DND-41 (cell line): ENCODE data around the gene FAM163B.

Experiments used
- ATAC-seq: fragments of 200-7000 bp; cut with Tn5 transposase; 3 replicates; pipeline ENCODE4 v1.9.1; 2021; ENCODE audit warnings: low read depth; ENCODE audit not compliant: insufficient read depth
- DNase-seq: peaks from one replicate; pipeline ENCODE4 v3.0.0-alpha.2; 2020
- H2AFZ ChIP-seq: 2 replicates; pipeline ENCODE4 v1.6.0; 2012; ENCODE audit warnings: low read depth, low read length
- H3K27ac ChIP-seq: 2 replicates; pipeline ENCODE4 v1.5.1; 2012; ENCODE audit warnings: low read length, inconsistent platforms
- H3K27me3 ChIP-seq: fragments of 200-600 bp; sonication (generic); 2 replicates; pipeline ENCODE4 v1.6.0; 2012; ENCODE audit warnings: low read length, mild to moderate bottlenecking, inconsistent platforms; ENCODE audit not compliant: insufficient read depth, poor library complexity
- H3K36me3 ChIP-seq: 2 replicates; pipeline ENCODE4 v1.5.1; 2012; ENCODE audit warnings: low read length, inconsistent platforms; ENCODE audit not compliant: insufficient read depth
- H3K4me1 ChIP-seq: 2 replicates; pipeline ENCODE4 v1.5.1; 2012; ENCODE audit warnings: mild to moderate bottlenecking, low read length; ENCODE audit not compliant: insufficient read depth
- H3K4me2 ChIP-seq: 2 replicates; pipeline ENCODE4 v1.6.0; 2012; ENCODE audit warnings: mild to moderate bottlenecking, moderate library complexity, low read length, inconsistent platforms; ENCODE audit not compliant: insufficient read depth
- H3K4me3 ChIP-seq, 2 experiments: fragments of 200-600 bp in 1 of 2; shearing (Covaris generic) in 1 of 2; 2 replicates each; pipeline ENCODE4 v1.5.1; 2012 to 2016; ENCODE audit warnings: inconsistent platforms in 2 of 2, low read length in 2 of 2, mild to moderate bottlenecking in 2 of 2, low read depth in 1 of 2, moderate library complexity in 1 of 2
- H3K79me2 ChIP-seq: 2 replicates; pipeline ENCODE4 v1.6.0; 2012; ENCODE audit warnings: low read length, inconsistent platforms; ENCODE audit not compliant: insufficient read depth
- H3K9ac ChIP-seq: 2 replicates; pipeline ENCODE4 v1.6.0; 2012; ENCODE audit warnings: low read depth, mild to moderate bottlenecking, inconsistent platforms, low read length, moderate library complexity
- H3K9me3 ChIP-seq: 2 replicates; pipeline ENCODE4 v1.5.1; 2012; ENCODE audit warnings: low read length, moderate library complexity, mild to moderate bottlenecking, inconsistent platforms; ENCODE audit not compliant: insufficient read depth, severe bottlenecking
- H4K20me1 ChIP-seq: 2 replicates; pipeline ENCODE4 v1.6.0; 2012; ENCODE audit warnings: low read length; ENCODE audit not compliant: insufficient read depth
- EZH2 ChIP-seq: IDR thresholded peaks from 3 replicates; pipeline ENCODE4 v1.6.1; 2012; ENCODE audit warnings: borderline replicate concordance, low read depth, mild to moderate bottlenecking, moderate library complexity, low read length, inconsistent platforms; ENCODE audit not compliant: severe bottlenecking
- TF ChIP-seq, protein P1 (sequence below): IDR thresholded peaks from 2 replicates; pipeline ENCODE4 v1.5.1; 2012; ENCODE audit warnings: borderline replicate concordance, low read length, moderate library complexity, mild to moderate bottlenecking; ENCODE audit not compliant: poor library complexity, severe bottlenecking; ENCODE audit errors: extremely low read depth

FAM163B gene

GRCh38 chr9:133601746-133602145, 7.4 kb downstream of the FAM163B start:
- Histone ChIP-seq H3K4me1 (no peaks in the 10 kb centered on the region), H3K36me3 (no peaks in the 10 kb centered on the region), H2AFZ (no peak overlapping the region), H3K79me2 (no peaks in the 10 kb centered on the region), H4K20me1 (no peaks in the 10 kb centered on the region), H3K9ac (no peak overlapping the region), H3K27me3 (no peaks in the 10 kb centered on the region), H3K9me3 (peaks cover 13% of the 10 kb centered on the region), H3K4me2 (no peak overlapping the region), H3K27ac (no peak overlapping the region), H3K4me3 (no peak overlapping the region)
- TF ChIP-seq, protein P1, sequence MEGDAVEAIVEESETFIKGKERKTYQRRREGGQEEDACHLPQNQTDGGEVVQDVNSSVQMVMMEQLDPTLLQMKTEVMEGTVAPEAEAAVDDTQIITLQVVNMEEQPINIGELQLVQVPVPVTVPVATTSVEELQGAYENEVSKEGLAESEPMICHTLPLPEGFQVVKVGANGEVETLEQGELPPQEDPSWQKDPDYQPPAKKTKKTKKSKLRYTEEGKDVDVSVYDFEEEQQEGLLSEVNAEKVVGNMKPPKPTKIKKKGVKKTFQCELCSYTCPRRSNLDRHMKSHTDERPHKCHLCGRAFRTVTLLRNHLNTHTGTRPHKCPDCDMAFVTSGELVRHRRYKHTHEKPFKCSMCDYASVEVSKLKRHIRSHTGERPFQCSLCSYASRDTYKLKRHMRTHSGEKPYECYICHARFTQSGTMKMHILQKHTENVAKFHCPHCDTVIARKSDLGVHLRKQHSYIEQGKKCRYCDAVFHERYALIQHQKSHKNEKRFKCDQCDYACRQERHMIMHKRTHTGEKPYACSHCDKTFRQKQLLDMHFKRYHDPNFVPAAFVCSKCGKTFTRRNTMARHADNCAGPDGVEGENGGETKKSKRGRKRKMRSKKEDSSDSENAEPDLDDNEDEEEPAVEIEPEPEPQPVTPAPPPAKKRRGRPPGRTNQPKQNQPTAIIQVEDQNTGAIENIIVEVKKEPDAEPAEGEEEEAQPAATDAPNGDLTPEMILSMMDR = no peak
- ATAC-seq (no peak), DNase-seq (no peak)

DNA sequence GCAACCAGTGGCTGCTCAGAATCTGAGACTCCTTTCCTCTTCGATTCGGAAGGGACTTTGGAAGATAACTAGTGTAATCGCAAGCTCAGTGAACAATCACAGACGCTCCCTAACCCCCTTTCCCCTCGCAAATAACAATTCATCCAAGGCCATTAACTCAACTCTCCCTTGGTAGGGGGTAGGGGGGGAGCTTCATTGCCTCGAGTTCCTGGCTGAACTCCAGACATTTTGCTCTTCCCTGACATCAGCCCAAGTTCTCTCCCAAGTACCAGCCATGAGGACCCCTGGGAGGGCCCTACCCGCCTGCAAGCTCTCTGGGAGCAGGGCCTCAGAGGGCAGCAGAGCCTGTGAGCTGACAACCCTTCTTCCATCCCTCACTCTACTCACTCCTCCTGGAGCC, 8.4 kb downstream of the FAM163B start:
- Histone ChIP-seq H3K79me2 (no peaks in the 10 kb centered on the region), H3K9me3 (peaks cover 18% of the 10 kb centered on the region), H4K20me1 (no peaks in the 10 kb centered on the region), H3K4me3 (no peak overlapping the region), H3K9ac (no peak overlapping the region), H2AFZ (no peak overlapping the region), H3K4me1 (no peaks in the 10 kb centered on the region), H3K4me2 (no peak overlapping the region), H3K27me3 (no peaks in the 10 kb centered on the region), H3K36me3 (no peaks in the 10 kb centered on the region), H3K27ac (no peak overlapping the region)
- TF ChIP-seq, protein P1 = no peak
- no peak for TF ChIP-seq EZH2
- DNase-seq (no peak), ATAC-seq (no peak)

- Histone ChIP-seq H3K27me3 (no peaks in the 10 kb centered on the region), H3K36me3 (no peaks in the 10 kb centered on the region), H3K4me3 (no peak overlapping the region), H3K4me2 (no peak overlapping the region), H3K79me2 (no peaks in the 10 kb centered on the region), H3K9ac (no peak overlapping the region), H2AFZ (no peak overlapping the region), H4K20me1 (no peaks in the 10 kb centered on the region), H3K27ac (no peak overlapping the region), H3K9me3 (peaks cover 18% of the 10 kb centered on the region), H3K4me1 (no peaks in the 10 kb centered on the region)
- DNase-seq (no peak), ATAC-seq (no peak)
- TF ChIP-seq, protein P1 = no peak
- no peak for TF ChIP-seq EZH2
Observed at GRCh38 chr9:133599470-133600173, 9.6 kb downstream of the FAM163B start.
